NT2/D1 (cell line): ENCODE measurements around the gene PILRA.
A peak's percentile ranks its signal among the peaks of the same experiment; 100 is the strongest.
"Not testable (repeated sequence)": the region's sequence is repeated elsewhere in the genome, so short reads cannot be mapped to it uniquely, and the experiment has no call there.

ENCODE experiments used
- DNase-seq: peaks from one replicate; pipeline ENCODE4 v3.0.0-alpha.2; 2011; ENCODE audit warnings: low read depth, low spot score
- H3K27me3 ChIP-seq: 2 replicates; pipeline ENCODE4 v1.6.0; 2011; ENCODE audit warnings: mild to moderate bottlenecking; ENCODE audit not compliant: insufficient read length, insufficient read depth
- H3K36me3 ChIP-seq: 2 replicates; pipeline ENCODE4 v1.6.1; 2011; ENCODE audit warnings: mild to moderate bottlenecking, low read length, mixed read lengths; ENCODE audit not compliant: insufficient read depth, insufficient read length
- H3K4me1 ChIP-seq: 2 replicates; pipeline ENCODE4 v1.5.1; 2011; ENCODE audit not compliant: insufficient read depth, insufficient read length
- H3K4me3 ChIP-seq: 2 replicates; pipeline ENCODE4 v1.5.1; 2011; ENCODE audit warnings: low read depth; ENCODE audit not compliant: insufficient read length
- H3K9ac ChIP-seq: 2 replicates; pipeline ENCODE4 v1.6.0; 2011; ENCODE audit warnings: low read depth; ENCODE audit not compliant: insufficient read length
- H3K9me3 ChIP-seq: 2 replicates; pipeline ENCODE4 v1.5.1; 2011; ENCODE audit warnings: mild to moderate bottlenecking, low read length; ENCODE audit not compliant: insufficient read depth
- SUZ12 ChIP-seq: IDR thresholded peaks from 2 replicates; pipeline ENCODE4 v1.6.1; 2011; ENCODE audit not compliant: insufficient read length, insufficient read depth; ENCODE audit errors: extremely low read depth
- YY1 ChIP-seq: IDR thresholded peaks from 2 replicates; pipeline ENCODE4 v1.6.1; 2011; ENCODE audit not compliant: insufficient read length, insufficient read depth
- ZNF274 ChIP-seq: IDR thresholded peaks from 2 replicates; pipeline ENCODE4 v1.6.1; 2011; ENCODE audit warnings: mild to moderate bottlenecking, low read depth, low read length

PILRA gene

DNA sequence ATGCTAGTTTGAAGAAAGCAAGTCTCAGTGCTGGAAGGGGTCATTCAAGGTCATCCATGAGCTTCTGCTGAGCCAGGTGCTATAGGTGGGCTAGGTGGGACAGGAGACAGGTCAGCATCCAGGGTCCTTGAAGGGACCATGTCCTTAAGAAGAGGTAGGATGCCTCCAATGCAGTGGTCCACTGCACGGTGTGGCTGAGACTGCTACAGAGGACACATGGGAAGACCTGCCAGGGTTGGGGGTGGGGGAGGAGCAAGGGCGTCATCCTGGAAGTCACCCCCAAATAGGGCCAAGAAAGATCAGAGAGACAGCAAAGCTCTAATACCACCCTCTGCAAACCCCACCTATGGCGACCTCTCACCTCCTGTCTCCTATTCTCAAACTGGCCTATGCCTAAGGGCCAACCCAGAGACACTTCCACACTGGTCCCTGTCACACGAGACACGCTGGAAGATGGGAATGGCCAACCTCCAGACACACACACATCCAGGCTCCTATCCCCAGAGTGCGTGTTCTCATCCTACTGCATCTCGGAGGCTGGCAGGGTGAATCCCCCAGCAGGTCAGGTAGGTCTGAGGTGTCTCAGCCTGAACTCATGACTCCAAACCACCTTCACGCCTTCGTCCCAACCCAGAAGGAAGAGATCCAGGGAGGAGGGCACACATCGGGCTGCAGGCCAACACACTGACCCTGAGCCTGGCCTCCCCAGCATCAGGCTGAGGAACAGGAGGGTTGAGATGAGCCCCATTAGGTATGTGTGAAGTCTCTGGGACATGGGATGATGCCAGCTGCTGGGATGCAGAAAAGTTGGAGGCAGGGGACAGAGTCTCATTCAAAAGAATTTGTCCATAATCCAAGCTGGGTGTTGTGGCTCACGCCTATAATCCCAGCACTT lies 68.6 kb downstream of the PILRA start:
- no peaks in the 10 kb centered on the region for H3K36me3 ChIP-seq
- no peaks in the 10 kb centered on the region for H3K27me3 ChIP-seq
- H3K4me1 ChIP-seq, result peaks cover 7% of the 10 kb centered on the region
- no peak overlapping the region for H3K4me3 ChIP-seq
- no peaks in the 10 kb centered on the region for H3K9me3 ChIP-seq
- DNase-seq, result no peak
- no peak for TF ChIP-seq YY1
- no peak for TF ChIP-seq SUZ12
- no peak for TF ChIP-seq ZNF274
- H3K9ac ChIP-seq, result no peak overlapping the region

DNA sequence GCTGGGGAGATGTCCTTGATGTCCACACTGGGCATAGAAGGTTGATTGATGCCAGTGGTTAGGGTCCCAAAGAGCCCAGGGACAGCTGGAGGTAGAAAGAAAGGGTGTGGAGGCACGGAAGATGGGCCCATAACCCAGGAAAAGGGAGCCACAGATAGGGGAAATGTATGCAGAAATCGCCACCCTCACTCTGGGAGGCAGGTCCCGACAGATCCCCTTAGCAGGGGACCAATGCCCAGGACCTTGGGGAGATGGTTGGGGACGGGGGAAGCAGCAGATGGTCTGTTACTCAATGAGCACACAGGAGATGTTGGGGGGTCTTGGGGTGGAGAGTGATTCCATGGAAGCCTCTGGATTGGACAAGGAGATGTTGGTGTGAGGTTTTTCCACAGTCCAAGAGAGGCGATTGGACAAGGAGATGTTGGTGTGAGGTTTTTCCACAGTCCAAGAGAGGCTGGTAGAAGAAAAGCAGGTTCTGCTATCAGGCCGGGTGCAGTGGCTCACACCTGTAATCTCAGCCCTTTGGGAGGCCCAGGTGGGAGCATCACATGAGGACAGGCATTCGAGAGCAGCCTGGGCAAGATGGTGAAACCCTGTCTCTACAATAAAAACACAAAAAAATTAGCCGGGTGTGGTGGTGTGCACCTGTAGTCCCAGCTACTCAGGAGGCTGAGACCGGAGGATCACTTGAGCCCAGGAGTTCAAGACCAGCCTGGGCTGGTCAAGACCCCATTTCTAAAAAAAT lies 70.0 kb downstream of the PILRA start:
- Histone ChIP-seq H3K9me3 (no peaks in the 10 kb centered on the region), H3K27me3 (no peaks in the 10 kb centered on the region), H3K4me3 (no peak overlapping the region), H3K4me1 (peaks cover 7% of the 10 kb centered on the region), H3K9ac (no peak overlapping the region), H3K36me3 (no peaks in the 10 kb centered on the region)
- TF ChIP-seq SUZ12 (no peak), YY1 (no peak), ZNF274 (no peak)
- no peak for DNase-seq

DNA sequence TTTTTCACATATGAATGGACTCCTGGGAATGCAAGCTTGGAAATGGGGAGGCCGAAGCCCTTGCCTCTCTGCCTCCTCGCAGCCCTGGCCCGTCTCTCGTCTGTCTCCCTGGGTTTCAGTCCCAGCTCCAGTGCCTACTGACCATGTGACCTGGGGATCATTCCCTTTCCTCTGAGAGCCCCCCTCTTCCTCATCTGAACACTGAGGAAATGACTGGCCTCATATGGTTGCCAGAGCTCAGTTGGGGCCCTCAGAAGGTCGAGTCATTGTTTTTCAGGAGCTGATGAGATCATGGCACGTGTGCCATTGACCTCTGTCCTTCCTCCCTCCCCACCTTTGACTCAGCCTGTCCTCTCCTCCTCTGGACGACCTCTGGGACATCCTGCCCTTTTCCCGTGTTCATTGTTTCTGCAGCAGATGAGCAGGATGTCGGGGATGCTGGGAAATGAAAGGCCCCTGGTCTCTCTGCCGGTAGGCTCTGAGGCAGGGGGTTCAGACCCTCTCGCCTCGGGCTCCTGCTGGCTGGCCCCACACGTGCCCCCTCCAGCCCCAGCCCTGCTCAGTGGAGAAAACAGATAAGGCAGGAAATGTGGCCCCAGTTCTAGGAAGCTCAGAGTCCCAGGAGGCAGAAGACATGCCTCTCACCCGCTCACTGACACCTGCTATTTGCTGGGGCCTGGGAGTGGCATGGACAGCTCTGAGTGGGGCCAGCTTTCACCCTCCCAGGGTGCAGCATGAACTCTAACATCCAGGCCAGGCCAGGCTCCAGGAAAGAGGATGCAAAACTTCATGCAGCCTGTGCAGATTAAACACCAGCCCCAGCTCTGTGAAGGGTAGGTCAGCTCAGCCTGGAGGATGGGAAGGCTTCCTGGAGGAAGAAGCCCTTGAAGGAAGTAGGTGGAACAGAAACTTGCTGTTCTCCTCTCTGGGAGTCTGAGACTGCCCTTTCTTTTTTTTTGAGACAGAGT lies 71.3 kb downstream of the PILRA start:
- H3K27me3 ChIP-seq, result no peaks in the 10 kb centered on the region
- peaks cover 7% of the 10 kb centered on the region for H3K4me1 ChIP-seq
- no peak for TF ChIP-seq ZNF274
- TF ChIP-seq SUZ12, result no peak
- TF ChIP-seq YY1, result no peak
- no peak overlapping the region for H3K4me3 ChIP-seq
- DNase-seq, result no peak
- H3K9me3 ChIP-seq, result no peaks in the 10 kb centered on the region
- peak overlapping the region; percentile 10 for H3K9ac ChIP-seq
- H3K36me3 ChIP-seq, result no peaks in the 10 kb centered on the region

DNA sequence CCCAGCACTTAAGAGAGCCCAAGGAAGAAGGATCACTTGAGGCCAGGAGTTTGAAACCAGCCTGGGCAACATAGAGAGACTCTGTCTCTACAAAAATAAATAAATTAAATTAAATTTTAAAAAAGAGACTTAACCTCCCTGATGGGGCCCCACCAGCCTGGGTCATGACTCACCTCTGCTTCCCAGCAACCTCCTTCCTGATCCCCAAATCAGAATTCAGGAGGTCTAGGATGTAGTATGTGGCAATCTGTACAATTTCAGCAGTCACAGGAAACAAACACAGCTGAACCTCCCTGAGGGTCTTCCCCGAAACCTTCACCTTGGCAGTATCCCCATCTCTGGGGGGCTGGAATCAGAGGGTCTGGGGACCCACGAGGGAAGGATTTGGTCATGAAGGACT lies 72.8 kb downstream of the PILRA start:
- H3K9ac ChIP-seq, result no peak overlapping the region
- H3K9me3 ChIP-seq, result no peaks in the 10 kb centered on the region
- no peak overlapping the region for H3K4me3 ChIP-seq
- DNase-seq, result no peak
- H3K27me3 ChIP-seq, result no peaks in the 10 kb centered on the region
- H3K36me3 ChIP-seq, result no peaks in the 10 kb centered on the region
- peaks cover 7% of the 10 kb centered on the region for H3K4me1 ChIP-seq
- no peak for TF ChIP-seq SUZ12

DNA sequence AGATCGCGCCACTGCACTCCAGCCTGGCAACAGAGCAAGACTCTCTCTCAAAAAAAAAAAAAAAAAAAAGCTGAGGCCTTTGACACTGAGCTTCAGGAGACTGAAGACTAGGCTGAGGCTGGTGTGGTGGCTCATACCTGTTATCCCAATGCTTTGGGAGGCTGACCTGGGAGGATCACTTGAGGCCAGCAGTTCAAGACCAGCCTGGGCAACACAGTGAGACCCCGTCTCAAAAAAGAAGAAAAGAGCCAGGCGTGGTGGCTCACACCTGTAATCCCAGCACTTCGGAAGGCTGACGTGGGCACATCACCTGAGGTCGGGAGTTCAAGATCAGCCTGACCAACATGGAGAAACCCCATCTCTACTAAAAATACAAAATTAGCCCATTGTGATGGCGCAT lies 74.1 kb downstream of the PILRA start:
- H3K9me3 ChIP-seq, H3K4me3 ChIP-seq, DNase-seq, H3K9ac ChIP-seq, H3K4me1 ChIP-seq, H3K36me3 ChIP-seq, H3K27me3 ChIP-seq: not testable (repeated sequence)

DNA sequence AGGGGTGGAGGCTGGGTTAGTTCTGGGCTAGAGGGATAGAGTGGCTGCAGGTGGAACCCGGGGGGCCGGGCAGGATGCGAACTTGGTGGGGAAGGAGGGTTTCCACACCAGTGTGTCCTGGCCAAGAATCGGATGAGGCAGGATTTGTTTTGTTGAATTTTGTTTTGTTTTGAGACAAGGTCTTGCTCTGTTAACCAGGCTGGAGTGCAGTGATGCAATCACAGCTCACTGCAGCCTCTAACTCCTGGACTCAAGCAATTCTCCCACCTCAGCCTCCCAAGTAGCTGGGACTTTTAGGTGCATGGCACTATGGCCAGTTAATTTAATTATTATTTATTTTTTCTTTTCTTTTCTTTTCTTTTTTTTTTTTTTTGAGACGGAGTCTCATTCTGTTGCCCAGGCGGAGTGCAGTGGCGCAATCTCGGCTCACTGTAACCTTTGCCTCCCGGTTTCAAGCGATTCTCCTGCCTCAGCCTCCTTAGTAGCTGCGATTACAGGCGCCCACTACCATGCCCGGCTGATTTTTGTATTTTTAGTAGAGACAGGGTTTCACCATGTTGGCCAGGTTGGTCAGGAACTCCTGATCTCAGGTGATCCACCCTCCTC lies 76.0 kb downstream of the PILRA start:
- no peak overlapping the region for H3K4me3 ChIP-seq
- DNase-seq, result no peak
- no peaks in the 10 kb centered on the region for H3K36me3 ChIP-seq
- no peaks in the 10 kb centered on the region for H3K9me3 ChIP-seq
- TF ChIP-seq YY1 (no peak), ZNF274 (no peak), SUZ12 (no peak)
- H3K4me1 ChIP-seq, result peaks cover 7% of the 10 kb centered on the region
- no peaks in the 10 kb centered on the region for H3K27me3 ChIP-seq
- no peak overlapping the region for H3K9ac ChIP-seq
